Keratinocyte (primary cell): ENCODE results near the gene GCK. TPM values are rescaled to one million over a fixed set of nuclear protein-coding genes. Genes with fewer than 3 reads are reported as not detected.

ENCODE experiments used
- DNase-seq: peaks from one replicate; pipeline ENCODE4 v3.0.0-alpha.2; 2011; ENCODE audit warnings: low read depth, missing footprints, low spot score
- FAIRE-seq: peaks from 2 replicates; lab custom pipeline; 2011; peaks lifted over from hg19 to GRCh38; lab: Jason Lieb, UNC
- H2AFZ ChIP-seq: 2 replicates; pipeline ENCODE4 v1.6.0; 2012; ENCODE audit warnings: low read length, control low read depth, inconsistent platforms; ENCODE audit not compliant: control insufficient read depth
- H3K27ac ChIP-seq: 2 replicates; pipeline ENCODE4 v1.5.1; 2011; ENCODE audit warnings: low read length; ENCODE audit not compliant: control insufficient read depth, insufficient read depth
- H3K27me3 ChIP-seq: 3 replicates; pipeline ENCODE4 v1.6.0; 2011; ENCODE audit warnings: low read length; ENCODE audit not compliant: control insufficient read depth, insufficient read depth; ENCODE audit errors: extremely low read depth
- H3K36me3 ChIP-seq, 2 experiments: 2 replicates in 1 of 2; 3 replicates in 1 of 2; pipeline ENCODE4 v1.5.1; 2011; ENCODE audit warnings: low read length in 2 of 2, mild to moderate bottlenecking in 1 of 2; ENCODE audit not compliant: control insufficient read depth in 2 of 2, insufficient read depth in 2 of 2; ENCODE audit errors: extremely low read depth in 1 of 2
- H3K4me1 ChIP-seq: 3 replicates; pipeline ENCODE4 v1.5.1; 2011; ENCODE audit warnings: low read length; ENCODE audit not compliant: control insufficient read depth, insufficient read depth; ENCODE audit errors: extremely low read depth
- H3K4me2 ChIP-seq: 3 replicates; pipeline ENCODE4 v1.6.0; 2011; ENCODE audit warnings: low read depth, low read length; ENCODE audit not compliant: control insufficient read depth, insufficient read depth; ENCODE audit errors: extremely low read depth
- H3K4me3 ChIP-seq, 3 experiments: fragments of 200-600 bp in 1 of 3; sonication (generic) in 1 of 3; 2 replicates in 2 of 3; 3 replicates in 1 of 3; pipeline ENCODE4 v1.5.1; 2011 to 2016; ENCODE audit warnings: low read length in 3 of 3, mild to moderate bottlenecking in 3 of 3, control low read depth in 2 of 3, inconsistent platforms in 1 of 3, low read depth in 1 of 3, mixed read lengths in 1 of 3, mixed run types in 1 of 3, moderate library complexity in 1 of 3; ENCODE audit not compliant: control insufficient read depth in 2 of 3, insufficient read depth in 2 of 3; ENCODE audit errors: extremely low read depth in 1 of 3
- H3K79me2 ChIP-seq: 2 replicates; pipeline ENCODE4 v1.6.0; 2012; ENCODE audit warnings: low read length; ENCODE audit not compliant: control insufficient read depth, insufficient read depth
- H3K9ac ChIP-seq: 3 replicates; pipeline ENCODE4 v1.6.0; 2011; ENCODE audit warnings: low read length; ENCODE audit not compliant: control insufficient read depth, insufficient read depth; ENCODE audit errors: extremely low read depth
- H3K9me1 ChIP-seq: 3 replicates; pipeline ENCODE4 v1.6.0; 2011; ENCODE audit warnings: low read length; ENCODE audit not compliant: control insufficient read depth, insufficient read depth; ENCODE audit errors: extremely low read depth
- H3K9me3 ChIP-seq: 2 replicates; pipeline ENCODE4 v1.5.1; 2012; ENCODE audit warnings: low read depth, low read length; ENCODE audit not compliant: control insufficient read depth
- H4K20me1 ChIP-seq: 3 replicates; pipeline ENCODE4 v1.6.0; 2011; ENCODE audit warnings: low read length; ENCODE audit not compliant: control insufficient read depth, insufficient read depth; ENCODE audit errors: extremely low read depth
- CTCF ChIP-seq, 3 experiments: IDR thresholded peaks in 1 of 3; conservative IDR thresholded peaks in 1 of 3; optimal IDR thresholded peaks in 1 of 3; 2 replicates in 2 of 3; 3 replicates in 1 of 3; pipeline versions ENCODE3 to v1.5.1; 2011; ENCODE audit warnings: low read length in 3 of 3, mild to moderate bottlenecking in 3 of 3, moderate library complexity in 2 of 3, control low read depth in 1 of 3, inconsistent platforms in 1 of 3; ENCODE audit not compliant: insufficient read depth in 2 of 3; ENCODE audit errors: extremely low read depth in 1 of 3
- EZH2 ChIP-seq: IDR thresholded peaks from one replicate; pipeline ENCODE4 v1.6.1; 2012; ENCODE audit warnings: inconsistent platforms, mild to moderate bottlenecking, low read length, moderate library complexity
- dilution Hi-C: fragments of 300-500 bp; cut with MboI; formaldehyde crosslinking; loops from one replicate; pipeline ENCODE4 v1.7.0; 2020; ENCODE audit warnings: low sequenced_read_pairs; ENCODE audit not compliant: extremely low pct_ligation_motif_present
- polyA plus RNA-seq, 5 experiments: library from polyadenylated mRNA; depleted of rRNA in 3 of 5; stranded (reverse) in 3 of 5; stranded (forward) in 1 of 5; unstranded in 1 of 5; fragments of >200 nt; gene quantifications; 1 replicate in 1 of 5; 2 replicates in 3 of 5; 3 replicates in 1 of 5; pipeline versions ENCODE4 v1.2.1 to v1.2.3, GENCODE V29; 2011 to 2012; ENCODE audit warnings: missing spikeins in 2 of 5, low read depth in 1 of 5, low replicate concordance in 1 of 5

Gene GCK
- polyA plus RNA-seq, 1 donor (not counting 4 experiments of a cell fraction or from before 2014, with no cell fraction given), result not detected

- H3K4me1 ChIP-seq, result no peaks in the 10 kb centered on the region
- no peak overlapping the region for H3K9ac ChIP-seq
- peaks cover 26% of the 10 kb centered on the region for H3K79me2 ChIP-seq
- no peak for TF ChIP-seq CTCF (optimal IDR thresholded peaks at IDR 0.05 in 1 of 3, IDR thresholded peaks at IDR 0.05 in 1 of 3, conservative IDR thresholded peaks at IDR 0.05 in 1 of 3; ENCODE audit: extremely low read depth in 1 of 3, insufficient read depth in 2 of 3, low read length in 3 of 3)
- no peak for TF ChIP-seq EZH2
- dilution Hi-C loops, result no loop called here
- H3K9me1 ChIP-seq, result no peaks in the 10 kb centered on the region
- H2AFZ ChIP-seq, result no peak overlapping the region
- no peak overlapping the region for H3K27ac ChIP-seq
- FAIRE-seq (no peak), DNase-seq (no peak)
- H3K4me2 ChIP-seq, result no peak overlapping the region
- H3K36me3 ChIP-seq, result peaks cover 47 to 68% of the 10 kb centered on the region in 2 experiments
- no peak overlapping the region for H3K4me3 ChIP-seq
- H3K27me3 ChIP-seq, result no peaks in the 10 kb centered on the region
- no peaks in the 10 kb centered on the region for H3K9me3 ChIP-seq
- peaks cover 6% of the 10 kb centered on the region for H4K20me1 ChIP-seq
Measured at GRCh38 chr7:44208085-44208484, 18.8 kb upstream of the GCK start.

- peaks cover 44% of the 10 kb centered on the region for H3K79me2 ChIP-seq
- peaks cover 6% of the 10 kb centered on the region for H4K20me1 ChIP-seq
- H3K9me3 ChIP-seq, result no peaks in the 10 kb centered on the region
- DNase-seq, result no peak
- H2AFZ ChIP-seq, result no peak overlapping the region
- peaks cover 3% of the 10 kb centered on the region for H3K4me1 ChIP-seq
- no peak for FAIRE-seq
- H3K36me3 ChIP-seq, result peaks cover 43 to 60% of the 10 kb centered on the region in 2 experiments
- no peak overlapping the region for H3K9ac ChIP-seq
- H3K4me3 ChIP-seq, result no peak overlapping the region
- no peak overlapping the region for H3K27ac ChIP-seq
- dilution Hi-C loops, result no loop called here
- TF ChIP-seq CTCF (optimal IDR thresholded peaks at IDR 0.05 in 1 of 3, IDR thresholded peaks at IDR 0.05 in 1 of 3, conservative IDR thresholded peaks at IDR 0.05 in 1 of 3; ENCODE audit: extremely low read depth in 1 of 3, insufficient read depth in 2 of 3, low read length in 3 of 3) (no peak), EZH2 (no peak)
- no peaks in the 10 kb centered on the region for H3K9me1 ChIP-seq
- H3K27me3 ChIP-seq, result no peaks in the 10 kb centered on the region
- H3K4me2 ChIP-seq, result no peak overlapping the region
Measured at GRCh38 chr7:44206008-44206407, 16.8 kb upstream of the GCK start.
